ENCODE results near the gene MICB.
A peak's percentile ranks its signal among the peaks of the same experiment; 100 is the strongest.

DNA sequence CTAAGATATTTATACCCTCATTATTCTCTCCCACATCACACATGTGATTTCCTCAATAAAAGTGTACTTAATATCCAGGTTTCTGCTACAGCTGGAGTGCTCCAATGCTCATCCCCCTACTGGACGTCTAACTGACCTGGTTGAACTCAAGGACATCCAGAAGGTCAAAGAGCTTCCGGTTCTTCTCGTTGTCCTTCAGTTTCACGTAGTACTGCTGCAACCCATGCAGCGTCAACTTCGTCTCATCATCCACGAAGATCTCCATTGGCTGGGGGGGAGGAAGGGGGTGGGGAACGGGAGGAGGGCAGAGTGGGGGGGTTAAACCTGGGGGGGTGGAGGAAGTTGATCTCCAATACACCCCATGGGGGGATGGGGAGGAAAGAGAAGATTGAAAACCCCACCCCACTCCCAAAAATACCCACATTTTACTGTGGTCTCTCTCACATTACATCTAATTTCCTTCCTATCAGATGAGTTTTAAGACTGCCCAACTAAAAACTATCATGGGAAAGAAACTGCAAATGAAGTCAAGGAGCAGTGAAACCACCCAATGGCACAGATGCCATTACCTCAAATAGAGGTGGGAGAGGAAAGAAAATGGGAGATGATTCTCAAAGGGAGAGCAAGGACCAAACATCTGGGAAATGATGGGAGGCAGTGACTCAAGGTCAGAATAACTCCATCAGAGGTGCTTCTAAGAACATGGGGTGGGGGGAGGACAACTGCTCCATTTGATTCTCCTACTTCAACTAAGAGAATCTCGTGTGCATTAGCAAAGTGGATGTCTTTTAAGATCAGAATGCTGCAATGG lies 34.9 kb downstream of the MICB start:
- no peak for TF ChIP-seq EZH2 (IDR thresholded peaks at IDR 0.05)
- no peak for TF ChIP-seq FOXP2 (optimal IDR thresholded peaks at IDR 0.05; ENCODE audit: control extremely low read depth, extremely low read length, insufficient read depth)
- TF ChIP-seq POLR2AphosphoS5 (IDR thresholded peaks at IDR 0.05; ENCODE audit: borderline replicate concordance, low read depth, low read length): peak; percentile 27; the same call in 1 of the 2 replicates
